Measurements from ENCODE around the gene CELSR1.

GRCh38 chr22:46502440-46503175, 34.8 kb downstream of the CELSR1 start:
- TF ChIP-seq CTCF (IDR thresholded peaks at IDR 0.05) (no peak), EP300 (IDR thresholded peaks at IDR 0.05) (no peak)

Data from ovary (tissue), 3 donors.